IMR-90 (cell line): ENCODE measurements around the gene EDC4. TPM values are rescaled to one million over a fixed set of nuclear protein-coding genes. Genes with fewer than 3 reads are reported as not detected.

Experiments
- ATAC-seq: fragments of 200-7000 bp; cut with Tn5 transposase; 2 replicates; pipeline ENCODE4 v1.9.1; 2020; ENCODE audit warnings: low read depth, mild to moderate bottlenecking, moderate library complexity
- BruUV-seq: library from RNA; stranded (reverse); fragments of 400-500 nt; replicated peaks from 2 replicates; lab custom pipeline; 2021; lab: Mats Ljungman, UMichigan
- CTCF ChIA-PET: fragments of 300-600 bp; formaldehyde crosslinking; extraction: SDS; loops from one replicate; lab custom pipeline; 2021; ENCODE audit warnings: antibody characterized with exemption; lab: Yijun Ruan, JAX
- POLR2A ChIA-PET: fragments of 300-600 bp; sonication (Branson Sonifier 250); formaldehyde crosslinking; loops from one replicate; lab custom pipeline; 2022; ENCODE audit warnings: antibody characterized with exemption; ENCODE audit not compliant: unreplicated experiment; lab: Charles Lee
- DNase-seq: peaks from one replicate; pipeline ENCODE4 v3.0.0; 2013
- H2AFZ ChIP-seq: replicated peaks from 2 replicates; pipeline ENCODE3; 2013; ENCODE audit warnings: low read length, mild to moderate bottlenecking; ENCODE audit not compliant: poor library complexity
- H2AK5ac ChIP-seq: 2 replicates; pipeline ENCODE4 v1.6.1; 2013; ENCODE audit warnings: low read depth, low read length, inconsistent platforms
- H2AK9ac ChIP-seq: replicated peaks from 2 replicates; pipeline ENCODE3; 2013; ENCODE audit warnings: mild to moderate bottlenecking, low read depth, low read length, moderate library complexity; ENCODE audit not compliant: poor library complexity
- H2BK120ac ChIP-seq: 2 replicates; pipeline ENCODE4 v1.6.1; 2013; ENCODE audit warnings: low read depth, low read length, inconsistent platforms
- H2BK15ac ChIP-seq: 3 replicates; pipeline ENCODE4 v1.6.1; 2013; ENCODE audit warnings: low read depth, low read length, inconsistent platforms
- H2BK20ac ChIP-seq: 2 replicates; pipeline ENCODE4 v1.6.1; 2013; ENCODE audit warnings: low read depth, mild to moderate bottlenecking, inconsistent platforms, low read length, moderate library complexity
- H2BK5ac ChIP-seq: 2 replicates; pipeline ENCODE4 v1.6.1; 2013; ENCODE audit warnings: mild to moderate bottlenecking, low read depth, low read length, inconsistent platforms; ENCODE audit not compliant: poor library complexity, severe bottlenecking
- H3K14ac ChIP-seq: replicated peaks from 2 replicates; pipeline ENCODE4 v1.6.1; 2013; ENCODE audit warnings: low read depth, low read length, inconsistent platforms
- H3K18ac ChIP-seq: 2 replicates; pipeline ENCODE4 v1.6.1; 2013; ENCODE audit warnings: low read depth, low read length, control low read depth
- H3K23ac ChIP-seq: 2 replicates; pipeline ENCODE4 v1.6.1; 2013; ENCODE audit warnings: low read depth, low read length, inconsistent platforms
- H3K27ac ChIP-seq: 2 replicates; pipeline ENCODE4 v1.5.1; 2013; ENCODE audit warnings: mild to moderate bottlenecking, control low read depth, low read length; ENCODE audit not compliant: insufficient read depth
- H3K27me3 ChIP-seq: 2 replicates; pipeline ENCODE4 v1.6.1; 2013; ENCODE audit warnings: low read length; ENCODE audit not compliant: control insufficient read depth, insufficient read depth
- H3K36me3 ChIP-seq: 2 replicates; pipeline ENCODE4 v1.6.1; 2013; ENCODE audit warnings: low read length, mixed read lengths; ENCODE audit not compliant: control insufficient read depth, insufficient read depth
- H3K4ac ChIP-seq: 2 replicates; pipeline ENCODE4 v1.6.1; 2013; ENCODE audit warnings: low read depth, low read length, inconsistent platforms
- H3K4me1 ChIP-seq: 2 replicates; pipeline ENCODE4 v1.6.1; 2013; ENCODE audit warnings: low read length, mixed read lengths; ENCODE audit not compliant: control insufficient read depth, insufficient read depth
- H3K4me2 ChIP-seq: 2 replicates; pipeline ENCODE4 v1.6.1; 2013; ENCODE audit warnings: low read depth, mild to moderate bottlenecking, control low read depth, low read length, moderate library complexity
- H3K4me3 ChIP-seq: 2 replicates; pipeline ENCODE4 v1.5.1; 2013; ENCODE audit warnings: low read depth, mild to moderate bottlenecking, control low read depth, low read length, moderate library complexity; ENCODE audit not compliant: insufficient read depth
- H3K56ac ChIP-seq: 2 replicates; pipeline ENCODE4 v1.6.1; 2013; ENCODE audit warnings: low read length, inconsistent platforms; ENCODE audit not compliant: insufficient read depth; ENCODE audit errors: extremely low read depth
- H3K79me1 ChIP-seq, 2 experiments: 2 replicates each; pipeline ENCODE4 v1.6.1; 2013; ENCODE audit warnings: low read length in 2 of 2, inconsistent platforms in 1 of 2, low read depth in 1 of 2
- H3K9ac ChIP-seq: 2 replicates; pipeline ENCODE4 v1.6.1; 2013; ENCODE audit warnings: low read depth, low read length, control low read depth
- H3K9me1 ChIP-seq: 2 replicates; pipeline ENCODE4 v1.6.1; 2013; ENCODE audit warnings: low read length, inconsistent platforms; ENCODE audit not compliant: insufficient read depth
- H3K9me3 ChIP-seq: 2 replicates; pipeline ENCODE4 v1.6.1; 2013; ENCODE audit warnings: low read length; ENCODE audit not compliant: control insufficient read depth, insufficient read depth
- H4K20me1 ChIP-seq: 2 replicates; pipeline ENCODE4 v1.6.1; 2013; ENCODE audit warnings: low read length, inconsistent platforms; ENCODE audit not compliant: insufficient read depth
- H4K5ac ChIP-seq: 2 replicates; pipeline ENCODE4 v1.6.1; 2013; ENCODE audit warnings: mild to moderate bottlenecking, low read depth, low read length, control low read depth
- H4K8ac ChIP-seq, 2 experiments: 2 replicates each; pipeline ENCODE4 v1.6.1; 2013; ENCODE audit warnings: low read depth in 2 of 2, low read length in 2 of 2, control low read depth in 1 of 2, inconsistent platforms in 1 of 2
- H4K91ac ChIP-seq: 2 replicates; pipeline ENCODE4 v1.6.1; 2013; ENCODE audit warnings: low read depth, low read length, inconsistent platforms; ENCODE audit not compliant: insufficient read depth
- BHLHE40 ChIP-seq: fragments of 150-350 bp; IDR thresholded peaks from 2 replicates; pipeline ENCODE4 v1.6.1; 2016; ENCODE audit warnings: mild to moderate bottlenecking, low read depth, low read length
- CHD1 ChIP-seq: IDR thresholded peaks from 2 replicates; pipeline ENCODE4 v1.6.1; 2012; ENCODE audit warnings: low read depth, low read length, improper control_type of control experiment
- ELK1 ChIP-seq: fragments of 150-350 bp; IDR thresholded peaks from 2 replicates; pipeline ENCODE4 v1.6.1; 2016; ENCODE audit warnings: low read depth, mild to moderate bottlenecking, low read length, moderate library complexity, borderline replicate concordance
- MAZ ChIP-seq: IDR thresholded peaks from 2 replicates; pipeline ENCODE4 v1.6.1; 2012; ENCODE audit warnings: low read depth, mild to moderate bottlenecking, low read length, improper control_type of control experiment, moderate library complexity, borderline replicate concordance
- NFE2L2 ChIP-seq: fragments of 150-350 bp; IDR thresholded peaks from 2 replicates; pipeline ENCODE4 v1.6.1; 2016; ENCODE audit warnings: low read depth, mild to moderate bottlenecking, low read length
- POLR2A ChIP-seq: IDR thresholded peaks from 2 replicates; pipeline ENCODE4 v1.6.1; 2012; ENCODE audit warnings: mild to moderate bottlenecking, low read depth, low read length
- RAD21 ChIP-seq: IDR thresholded peaks from 2 replicates; pipeline ENCODE4 v1.6.1; 2012; ENCODE audit warnings: low read length, improper control_type of control experiment
- WGBS, 2 experiments: methylation state at CpG; one replicate each; pipeline versions ENCODE4 v1.1.5 to v1.1.7; 2013; ENCODE audit warnings: missing lambda C conversion rate in 2 of 2; ENCODE audit not compliant: insufficient read length in 1 of 2; ENCODE audit errors: extremely low coverage in 2 of 2; 5-methylcytosine and 5-hydroxymethylcytosine counted together
- dilution Hi-C: fragments of 300-500 bp; cut with HindIII; formaldehyde crosslinking; loops from one replicate; pipeline ENCODE4 v1.14.3; 2018; ENCODE audit warnings: low sequenced_read_pairs; ENCODE audit not compliant: unreplicated experiment
- in situ Hi-C: fragments of 300-500 bp; cut with MboI; formaldehyde crosslinking; loops from 3 replicates; pipeline ENCODE4 v1.14.3; 2019; ENCODE audit warnings: low sequenced_read_pairs, inconsistent platforms, mixed read lengths
- intact Hi-C: fragments of 100-400 bp; cut with micrococcal nuclease; formaldehyde crosslinking; loops from 2 replicates; pipeline ENCODE4 v1.10.0; 2022
- polyA plus RNA-seq, 3 experiments: library from polyadenylated mRNA; depleted of rRNA; stranded (reverse); fragments of >200 nt; gene quantifications; 2 replicates each; pipeline ENCODE4 v1.2.3, GENCODE V29; 2012; ENCODE audit warnings: low replicate concordance in 1 of 3
- total RNA-seq: library from RNA; depleted of rRNA; stranded (reverse); fragments of >200 nt; gene quantifications from 2 replicates; pipeline ENCODE4 v1.2.3, GENCODE V29; 2012
- TF ChIP-seq, protein P1 (sequence below): fragments of 150-350 bp; IDR thresholded peaks from 2 replicates; pipeline ENCODE4 v1.6.1; 2017; ENCODE audit warnings: mild to moderate bottlenecking, antibody characterized with exemption, low read length, low read depth

The EDC4 gene
- total and polyA plus RNA-seq, 2 of the 4 experiments (the other 2 are of a cell fraction): 33.2 to 64.0 TPM

DNA sequence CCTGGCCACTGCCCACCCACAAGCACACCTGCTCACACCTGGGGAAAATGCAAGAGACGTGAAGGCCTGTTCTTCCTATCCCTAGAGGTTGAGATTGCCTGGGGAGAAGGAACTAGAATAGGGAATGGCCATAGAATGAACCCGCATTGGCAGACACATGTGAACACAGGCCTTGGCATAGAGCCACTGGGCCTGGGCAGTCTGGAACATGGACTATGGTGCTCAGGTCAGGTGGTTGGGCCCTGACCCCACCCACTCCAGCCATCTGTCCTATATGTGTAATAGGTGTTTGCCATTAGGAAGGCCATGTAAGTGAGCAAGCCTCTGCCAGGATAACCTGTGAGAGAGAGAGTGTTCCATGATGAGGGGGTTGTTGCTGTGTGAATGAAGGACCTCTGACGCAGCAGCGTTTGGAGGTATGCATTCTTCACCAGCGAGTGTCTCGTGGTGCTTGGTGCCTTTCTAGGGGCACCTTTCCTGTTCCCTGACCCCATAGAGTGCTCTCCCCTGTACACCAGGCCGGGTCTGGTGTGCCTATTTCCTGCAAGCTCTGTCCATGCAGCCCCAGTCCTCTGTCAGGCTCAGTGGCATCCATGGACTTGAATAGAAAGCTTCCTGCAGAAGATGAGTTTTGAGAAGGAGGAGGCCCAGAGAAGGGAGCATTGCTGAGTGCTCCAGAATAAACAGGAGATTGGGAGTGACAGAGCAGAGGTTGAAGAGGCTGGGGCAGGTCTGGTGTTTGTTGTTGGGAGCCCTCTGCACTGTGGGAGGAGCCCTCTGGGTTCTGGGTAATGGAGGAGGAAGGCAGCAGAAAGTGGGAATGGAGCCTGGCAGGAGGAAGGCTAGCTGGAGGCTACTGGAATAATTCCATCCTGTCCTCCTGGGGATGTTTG lies 43.2 kb downstream of the EDC4 start:
- Histone ChIP-seq H3K36me3 (peaks cover 15% of the 10 kb centered on the region), H4K91ac (no peak overlapping the region), H3K56ac (no peak overlapping the region), H3K9me1 (peaks cover 34% of the 10 kb centered on the region), H3K23ac (0 out of 2 replicates have a peak overlapping the region, but pooled peaks have one; percentile 4), H3K4ac (no peak overlapping the region; the same call in 1 of the 2 replicates), H3K4me3 (no peak overlapping the region), H3K27me3 (no peaks in the 10 kb centered on the region), H3K79me1 (peaks cover 17 to 61% of the 10 kb centered on the region in 2 experiments), H3K14ac (no peak overlapping the region), H2AK9ac (peak overlapping the region; percentile 22), H2BK5ac (no peak overlapping the region), H2BK20ac (no peak overlapping the region), H3K4me2 (no peak overlapping the region), H3K18ac (no peak overlapping the region), H3K27ac (no peak overlapping the region), H2BK15ac (no peak overlapping the region), H3K9ac (no peak overlapping the region), H3K9me3 (no peaks in the 10 kb centered on the region), H4K8ac (no peak overlapping the region), H2BK120ac (no peak overlapping the region), H2AK5ac (no peak overlapping the region), H4K20me1 (peaks cover 54% of the 10 kb centered on the region), H3K4me1 (peaks cover 23% of the 10 kb centered on the region), H4K5ac (no peak overlapping the region), H2AFZ (no peak overlapping the region)
- 100% methylated on average over 2 of the region's 7 CpGs; no CpG with 5 or more reads in 1 of the 2 experiments for WGBS, 2 experiments
- ChIA-PET CTCF (interaction anchor here (0.6 to 1.2 kb wide), 2 partner anchors 99 to 124 kb away, joined by 3 read pairs; no protein-coding TSS in a partner anchor), POLR2A (interaction anchor here (1.1 kb wide), 1 partner anchor 9 kb away, joined by 3 read pairs; no protein-coding TSS in a partner anchor)
- BruUV-seq: no TSS peak
- ATAC-seq (peak; percentile 19; the same call in 1 of the 2 replicates), DNase-seq (peak; percentile 24)
- in situ Hi-C loops: no loop called here
- dilution Hi-C loops: no loop called here
- TF ChIP-seq POLR2A (no peak), MAZ (no peak), BHLHE40 (no peak), NFE2L2 (no peak), RAD21 (no peak), ELK1 (no peak), CHD1 (no peak)
- TF ChIP-seq, protein P1, sequence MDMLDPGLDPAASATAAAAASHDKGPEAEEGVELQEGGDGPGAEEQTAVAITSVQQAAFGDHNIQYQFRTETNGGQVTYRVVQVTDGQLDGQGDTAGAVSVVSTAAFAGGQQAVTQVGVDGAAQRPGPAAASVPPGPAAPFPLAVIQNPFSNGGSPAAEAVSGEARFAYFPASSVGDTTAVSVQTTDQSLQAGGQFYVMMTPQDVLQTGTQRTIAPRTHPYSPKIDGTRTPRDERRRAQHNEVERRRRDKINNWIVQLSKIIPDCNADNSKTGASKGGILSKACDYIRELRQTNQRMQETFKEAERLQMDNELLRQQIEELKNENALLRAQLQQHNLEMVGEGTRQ: no peak
- intact Hi-C loops: no loop called here
